Measurements from ENCODE around the gene EMP2.

- no peak for TF ChIP-seq CTCF (IDR thresholded peaks at IDR 0.05)
- TF ChIP-seq POLR2A (IDR thresholded peaks at IDR 0.05): no peak
Measured at GRCh38 chr16:10612649-10613179, 32.3 kb upstream of the EMP2 start.
